ENCODE measurements around the gene TRABD2A. TPM values are rescaled to one million over a fixed set of nuclear protein-coding genes. Genes with fewer than 3 reads are reported as not detected.

Gene TRABD2A
- total RNA-seq, 1 donor from 2014 or later, result 0.56 TPM

Other genes starting within 250 kb of the TRABD2A start
- 417 TPM for gene TMSB10, start 24.6 kb upstream of the TRABD2A start, total RNA-seq
- 83.3 TPM for gene KCMF1, start 90.1 kb upstream of the TRABD2A start, total RNA-seq